Heart right ventricle (tissue), 16 donors: ENCODE results near the gene EGLN1. TPM values are rescaled to one million over a fixed set of nuclear protein-coding genes. Genes with fewer than 3 reads are reported as not detected.

ENCODE experiments used
- ATAC-seq, 8 donors: fragments of 200-7000 bp; cut with Tn5 transposase; one replicate each; pipeline ENCODE4 v1.9.1; 2020; ENCODE audit warnings: mild to moderate bottlenecking in 8 of 8, moderate library complexity in 8 of 8, moderate number of reproducible peaks in 1 of 8
- DNase-seq, 2 donors: peaks; one replicate each; pipeline ENCODE4 v3.0.0-alpha.2; 2020
- H3K27ac ChIP-seq, 10 donors: fragments of 200-600 bp; sonication (generic) in 2 of 10; one replicate each; pipeline versions ENCODE4 v1.5.0 to v1.8.0; 2020 to 2022; ENCODE audit warnings: mild to moderate bottlenecking in 3 of 10
- H3K27me3 ChIP-seq, 7 donors: fragments of 200-600 bp; one replicate each; pipeline ENCODE4 v1.8.0; 2021 to 2022; ENCODE audit warnings: mild to moderate bottlenecking in 2 of 7
- H3K36me3 ChIP-seq, 9 donors: fragments of 200-600 bp; sonication (generic) in 1 of 9; one replicate each; pipeline versions ENCODE4 v1.5.0 to v1.8.0; 2020 to 2022; ENCODE audit warnings: mild to moderate bottlenecking in 2 of 9
- H3K4me1 ChIP-seq, 9 donors: fragments of 200-600 bp; sonication (generic) in 1 of 9; one replicate each; pipeline versions ENCODE4 v1.5.0 to v1.8.0; 2020 to 2022; ENCODE audit warnings: mild to moderate bottlenecking in 4 of 9
- H3K4me3 ChIP-seq, 10 donors: fragments of 200-600 bp; sonication (generic) in 2 of 10; one replicate each; pipeline versions ENCODE4 v1.5.0 to v1.8.0; 2020 to 2022; ENCODE audit warnings: mild to moderate bottlenecking in 7 of 10, moderate library complexity in 2 of 10
- H3K9me3 ChIP-seq, 11 donors: fragments of 200-600 bp in 10 of 11; sonication (generic) in 2 of 11; one replicate each; pipeline versions ENCODE4 v1.5.0 to v1.8.0; 2013 to 2022; ENCODE audit warnings: mild to moderate bottlenecking in 2 of 11, control low read depth in 1 of 11, moderate library complexity in 1 of 11
- CTCF ChIP-seq, 9 donors: fragments of 200-600 bp; sonication (generic) in 2 of 9; IDR thresholded peaks; one replicate each; pipeline versions ENCODE4 v1.5.0 to v1.8.0; 2021 to 2022; ENCODE audit warnings: antibody characterized with exemption in 9 of 9, mild to moderate bottlenecking in 5 of 9, moderate library complexity in 1 of 9
- WGBS, 2 donors: extraction: QIAGEN DNeasy Blood & Tissue Kit; methylation state at CpG; one replicate each; pipeline ENCODE4 v1.1.7; 2013; ENCODE audit warnings: inconsistent platforms in 1 of 2; 5-methylcytosine and 5-hydroxymethylcytosine counted together
- intact Hi-C, 10 donors: fragments of 100-400 bp; cut with DNase I; formaldehyde crosslinking; loops; one replicate each; pipeline versions ENCODE4 v1.11.1 to v1.14.2; 2022
- polyA plus RNA-seq, 2 donors: library from polyadenylated mRNA; stranded (reverse); fragments of 200-250 nt; gene quantifications; one replicate each; pipeline ENCODE4 v1.2.3, GENCODE V29; 2013
- total RNA-seq, 10 donors: library from RNA; stranded (reverse); fragmentation: NEBNext Ultra II Directional in 3 of 10; extraction: Animal tissue kit (Norgen Biotek cat#: 25700) in 3 of 10; gene quantifications; one replicate each; pipeline versions ENCODE4 v1.2.1 to v1.2.4, GENCODE V29; 2021 to 2023
- donor health status: Arrhythmogenic right ventricular cardiomyopathy.
- donor health status: ischemic (EF 13 %, LVEDD 7.1; RV severe dilation, severe dysfunction).
- donor health status: healthy with polysubstance abuse.
- donor health status: DM: no; HTN: yes; CAD: no.
- donor health status: DM: no; HTN: no; CAD: no.
- donor health status: ischemic (EF 25% LVEDD 6.9; RV normal size, moderate dysfunction).
- donor health status: ischemic (EF 25% LVEDD 5.7; RV mildly dilated, moderate dysfunction).
- donor health status: healthy.
- donor health status: DM: yes; HTN: yes; CAD: no.
- donor health status: Ischemic cardiomyopathy.
- donor health status: ischemic (EF 35%, LVEDD 5.7; RV mildly dilated, moderate dysfunction).
- donor health status: nonischemic (EF 11% LVEDD 7.7; RV severe dilation, severe dysfunction).
- donor health status: DM: yes; HTN: yes; CAD: no.
- donor health status: PGD.
- donor health status: ischemic (EF 29% LVEDD 5.4; RV normal size, mild dysfunction).
- donor health status: nonischemic (EF 23%, LVEDD 6.1; RV moderate dilation, normal function).

Gene EGLN1
- total and polyA plus RNA-seq, 12 donors, result 13.0 to 104 (median 65.8) TPM

GRCh38 chr1:231340328-231341013, 81.6 kb downstream of the EGLN1 start:
- Histone ChIP-seq H3K4me1 (peaks cover 12 to 42% (median 33%) of the 10 kb centered on the region in 9 donors), H3K9me3 (no peaks in the 10 kb centered on the region), H3K4me3 (no peak overlapping the region), H3K27me3 (no peaks in the 10 kb centered on the region), H3K27ac (no peak overlapping the region), H3K36me3 (peaks cover 0 to 54% (median 11%) of the 10 kb centered on the region in 9 donors)
- no peak for ATAC-seq
- no peak for DNase-seq
- TF ChIP-seq CTCF (IDR thresholded peaks at IDR 0.05), result no peak
- WGBS, 2 donors, result 96 to 97% methylated on average over 6 of the region's 6 CpGs
- intact Hi-C loops, result no loop called here

GRCh38 chr1:231338270-231339128, 83.6 kb downstream of the EGLN1 start, which contains the start of gene SPRTN:
TSS of gene SPRTN (plus strand) at chr1:231338293. CDS start at chr1:231338384, 91 bp downstream.
- H3K4me3 ChIP-seq, result peak within 1 kb of the TSS; percentile 74 to 95 (median 82)
- peaks cover 0 to 56% (median 11%) of the 10 kb centered on the region in 9 donors for H3K36me3 ChIP-seq
- ATAC-seq (peak; percentile 3 to 92 (median 87)), DNase-seq (no peak)
- 0 to 1% methylated on average over 43 of the region's 43 CpGs for WGBS, 2 donors
- no peaks in the 10 kb centered on the region for H3K27me3 ChIP-seq
- H3K9me3 ChIP-seq, result no peaks in the 10 kb centered on the region
- peaks cover 15 to 59% (median 49%) of the 10 kb centered on the region in 9 donors for H3K4me1 ChIP-seq
- TF ChIP-seq CTCF (IDR thresholded peaks at IDR 0.05), result no peak
- intact Hi-C loops, result loop anchor here in 5 of 10 donors (5.0 to 10.0 kb wide), 3 partner anchors 61 to 96 kb away; partner anchors contain the start of gene GNPAT (in 5 of the 5)
- H3K27ac ChIP-seq, result peak within 1 kb of the TSS; percentile 85 to 98 (median 92)

GRCh38 chr1:231337472-231338269, 84.4 kb downstream of the EGLN1 start, which contains the start of gene EXOC8:
TSS of gene EXOC8 (minus strand) at chr1:231337852. CDS start at chr1:231337745, 107 bp downstream.
- 1% methylated on average over 74 of the region's 74 CpGs for WGBS, 2 donors
- peaks cover 18 to 66% (median 55%) of the 10 kb centered on the region in 9 donors for H3K4me1 ChIP-seq
- peak within 1 kb of the TSS; percentile 85 to 98 (median 92) for H3K27ac ChIP-seq
- TF ChIP-seq CTCF (IDR thresholded peaks at IDR 0.05), result peak in 1 of 9 donors; percentile 7
- DNase-seq (peak; percentile 95 to 98), ATAC-seq (peak; percentile 95 to 98 (median 96))
- intact Hi-C loops, result loop anchor here in 5 of 10 donors (5.0 to 10.0 kb wide), 3 partner anchors 60 to 95 kb away; partner anchors contain the start of gene GNPAT (in 5 of the 5)
- peak within 1 kb of the TSS; percentile 74 to 95 (median 82) for H3K4me3 ChIP-seq
- H3K9me3 ChIP-seq, result no peaks in the 10 kb centered on the region
- H3K36me3 ChIP-seq, result peaks cover 0 to 56% (median 10%) of the 10 kb centered on the region in 9 donors
- H3K27me3 ChIP-seq, result no peaks in the 10 kb centered on the region
